ENCODE measurements around the gene UBE3C.
"Not testable (repeated sequence)": the region's sequence is repeated elsewhere in the genome, so short reads cannot be mapped to it uniquely, and the experiment has no call there.

UBE3C gene

GRCh38 chr7:157274094-157274634 is 135.4 kb downstream of the UBE3C start:
- not testable (repeated sequence) for DNase-seq

GRCh38 chr7:157274991-157275427 is 136.3 kb downstream of the UBE3C start:
- DNase-seq, result no peak

GRCh38 chr7:157276091-157276561 is 137.4 kb downstream of the UBE3C start:
- DNase-seq, result no peak

- DNase-seq, result peak in 1 of 5 donors; percentile 36
These were observed 138.2 kb downstream of the UBE3C start for GRCh38 chr7:157276731-157277562.

- not testable (repeated sequence) for DNase-seq
These were observed 138.8 kb downstream of the UBE3C start for GRCh38 chr7:157277568-157277967.

GRCh38 chr7:157278167-157278790 is 139.6 kb downstream of the UBE3C start:
- DNase-seq, result no peak

GRCh38 chr7:157278791-157279724 is 140.3 kb downstream of the UBE3C start:
- no peak for DNase-seq

GRCh38 chr7:157279741-157280215 is 141.1 kb downstream of the UBE3C start:
- no peak for DNase-seq

GRCh38 chr7:157280216-157280841 is 141.6 kb downstream of the UBE3C start:
- no peak for DNase-seq

- no peak for DNase-seq
These were observed 142.7 kb downstream of the UBE3C start for GRCh38 chr7:157281221-157281998.

- no peak for DNase-seq
These were observed 143.5 kb downstream of the UBE3C start for GRCh38 chr7:157282141-157282801.

- no peak for DNase-seq
These were observed 145.7 kb downstream of the UBE3C start for GRCh38 chr7:157284229-157285014.

GRCh38 chr7:157291404-157292080 is 152.8 kb downstream of the UBE3C start:
- DNase-seq, result no peak

GRCh38 chr7:157292258-157292657 is 153.5 kb downstream of the UBE3C start:
- no peak for DNase-seq

- DNase-seq, result no peak
These were observed 154.2 kb downstream of the UBE3C start for GRCh38 chr7:157292770-157293412.

- no peak for DNase-seq
These were observed 154.7 kb downstream of the UBE3C start for GRCh38 chr7:157293413-157293788.

GRCh38 chr7:157294773-157295172 is 156.0 kb downstream of the UBE3C start:
- DNase-seq, result no peak

- no peak for DNase-seq
These were observed 156.6 kb downstream of the UBE3C start for GRCh38 chr7:157295338-157295737.

- no peak for DNase-seq
These were observed 158.5 kb downstream of the UBE3C start for GRCh38 chr7:157297185-157297584.

Data from T-helper 1 cell (primary cell).